Hepatocyte (in vitro differentiated cells): ENCODE results near the gene LDHAL6B. TPM values are rescaled to one million over a fixed set of nuclear protein-coding genes. Genes with fewer than 3 reads are reported as not detected.

Experiments used
- DNase-seq: peaks from one replicate; pipeline ENCODE4 v3.0.0-alpha.2; 2016; ENCODE audit warnings: low spot score
- H2AFZ ChIP-seq: fragments of 200-600 bp; sonication (generic); 2 replicates; pipeline ENCODE4 v1.6.0; 2016; ENCODE audit warnings: antibody characterized with exemption, mild to moderate bottlenecking
- H3K27ac ChIP-seq: fragments of 200-600 bp; sonication (generic); 2 replicates; pipeline ENCODE4 v1.5.1; 2016; ENCODE audit warnings: mild to moderate bottlenecking
- H3K27me3 ChIP-seq: fragments of 200-600 bp; sonication (generic); 2 replicates; pipeline ENCODE4 v1.6.1; 2016
- H3K36me3 ChIP-seq: fragments of 200-600 bp; sonication (generic); replicated peaks from 2 replicates; pipeline ENCODE4 v1.5.1; 2016; ENCODE audit warnings: low read depth; ENCODE audit not compliant: insufficient read depth
- H3K4me1 ChIP-seq: fragments of 200-600 bp; sonication (generic); 2 replicates; pipeline ENCODE4 v1.5.1; 2016; ENCODE audit warnings: mild to moderate bottlenecking, moderate library complexity; ENCODE audit not compliant: insufficient read depth
- H3K4me2 ChIP-seq: fragments of 200-600 bp; sonication (generic); 2 replicates; pipeline ENCODE4 v1.6.0; 2016
- H3K4me3 ChIP-seq: fragments of 200-600 bp; sonication (generic); 2 replicates; pipeline ENCODE4 v1.5.1; 2016; ENCODE audit warnings: mild to moderate bottlenecking
- H3K79me2 ChIP-seq: fragments of 200-600 bp; sonication (generic); 2 replicates; pipeline ENCODE4 v1.6.0; 2017; ENCODE audit warnings: mild to moderate bottlenecking
- H3K9me2 ChIP-seq: fragments of 200-600 bp; sonication (generic); replicated peaks from 2 replicates; pipeline ENCODE4 v1.6.0; 2017; ENCODE audit warnings: mild to moderate bottlenecking; ENCODE audit not compliant: insufficient read depth
- H3K9me3 ChIP-seq: fragments of 200-600 bp; sonication (generic); 2 replicates; pipeline ENCODE4 v1.5.1; 2016; ENCODE audit warnings: low read depth, mild to moderate bottlenecking
- H4K20me1 ChIP-seq: fragments of 200-600 bp; sonication (generic); 2 replicates; pipeline ENCODE4 v1.6.0; 2016; ENCODE audit warnings: mild to moderate bottlenecking; ENCODE audit not compliant: insufficient read depth, poor library complexity, severe bottlenecking
- EZH2 ChIP-seq: fragments of 200-600 bp; sonication (generic); IDR thresholded peaks from 2 replicates; pipeline ENCODE4 v1.6.1; 2016; ENCODE audit warnings: antibody characterized with exemption, mild to moderate bottlenecking, borderline replicate concordance
- EZH2phosphoT487 ChIP-seq: fragments of 200-600 bp; sonication (generic); IDR thresholded peaks from one replicate; pipeline ENCODE4 v1.6.1; 2018; ENCODE audit warnings: antibody characterized with exemption, mild to moderate bottlenecking, low read depth, moderate library complexity; ENCODE audit not compliant: unreplicated experiment, severe bottlenecking
- WGBS: methylation state at CpG from one replicate; pipeline ENCODE4 v1.1.6; 2016; ENCODE audit warnings: low lambda C conversion rate; ENCODE audit errors: missing lambda C conversion rate; 5-methylcytosine and 5-hydroxymethylcytosine counted together
- polyA plus RNA-seq: library from polyadenylated mRNA; unstranded; fragments of >200 nt; fragmentation: Nextera tagmentation; extraction: Ambion mirVana; gene quantifications from 2 replicates; pipeline ENCODE4 v1.2.1, GENCODE V29; 2016
- total RNA-seq: library from RNA; depleted of rRNA; stranded (reverse); fragments of >200 nt; gene quantifications from 2 replicates; pipeline ENCODE4 v1.2.3, GENCODE V29; 2014
- TF ChIP-seq, protein P1 (sequence below): fragments of 200-600 bp; sonication (generic); IDR thresholded peaks from 2 replicates; pipeline ENCODE4 v1.5.1; 2016; ENCODE audit warnings: antibody characterized with exemption, mild to moderate bottlenecking; ENCODE audit not compliant: poor library complexity

LDHAL6B gene
- total and polyA plus RNA-seq, 2 experiments from 2014 or later: 0.17 TPM; not detected in 1

DNA sequence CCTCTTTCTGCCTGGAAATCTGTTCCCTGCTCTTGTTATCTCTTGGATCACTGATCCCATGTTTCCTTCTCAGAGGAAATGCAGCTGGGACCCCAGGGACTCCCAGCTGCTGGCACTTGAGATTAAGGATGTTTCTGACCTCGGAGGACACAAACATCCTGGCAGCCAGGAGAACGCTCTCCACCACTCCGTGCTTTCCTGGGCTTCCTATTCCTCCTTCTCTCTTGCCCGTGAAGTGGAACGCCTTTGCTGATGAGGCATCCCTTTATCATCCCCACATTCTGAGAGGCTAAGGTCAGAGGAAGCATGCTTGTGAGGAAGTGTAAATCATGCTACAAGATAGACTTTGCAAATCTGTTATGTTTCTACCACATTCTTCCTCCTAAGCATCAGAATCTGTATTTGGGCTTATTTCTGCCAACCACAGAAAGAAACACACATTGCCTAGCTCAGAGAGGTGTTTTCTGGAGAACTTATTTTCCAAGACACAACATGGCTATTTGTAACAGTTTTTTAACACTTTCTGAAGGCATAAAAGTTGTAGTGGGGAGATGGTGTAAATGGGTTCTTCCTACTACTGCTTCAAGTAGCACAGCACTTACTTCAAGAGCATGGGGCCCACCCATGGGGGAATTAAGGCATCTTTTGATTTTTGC lies 25.6 kb upstream of the LDHAL6B start:
- H3K27ac ChIP-seq: no peak overlapping the region
- no peak overlapping the region for H2AFZ ChIP-seq
- TF ChIP-seq EZH2phosphoT487: no peak
- TF ChIP-seq, protein P1, sequence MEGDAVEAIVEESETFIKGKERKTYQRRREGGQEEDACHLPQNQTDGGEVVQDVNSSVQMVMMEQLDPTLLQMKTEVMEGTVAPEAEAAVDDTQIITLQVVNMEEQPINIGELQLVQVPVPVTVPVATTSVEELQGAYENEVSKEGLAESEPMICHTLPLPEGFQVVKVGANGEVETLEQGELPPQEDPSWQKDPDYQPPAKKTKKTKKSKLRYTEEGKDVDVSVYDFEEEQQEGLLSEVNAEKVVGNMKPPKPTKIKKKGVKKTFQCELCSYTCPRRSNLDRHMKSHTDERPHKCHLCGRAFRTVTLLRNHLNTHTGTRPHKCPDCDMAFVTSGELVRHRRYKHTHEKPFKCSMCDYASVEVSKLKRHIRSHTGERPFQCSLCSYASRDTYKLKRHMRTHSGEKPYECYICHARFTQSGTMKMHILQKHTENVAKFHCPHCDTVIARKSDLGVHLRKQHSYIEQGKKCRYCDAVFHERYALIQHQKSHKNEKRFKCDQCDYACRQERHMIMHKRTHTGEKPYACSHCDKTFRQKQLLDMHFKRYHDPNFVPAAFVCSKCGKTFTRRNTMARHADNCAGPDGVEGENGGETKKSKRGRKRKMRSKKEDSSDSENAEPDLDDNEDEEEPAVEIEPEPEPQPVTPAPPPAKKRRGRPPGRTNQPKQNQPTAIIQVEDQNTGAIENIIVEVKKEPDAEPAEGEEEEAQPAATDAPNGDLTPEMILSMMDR: no peak
- TF ChIP-seq EZH2: no peak
- H3K4me1 ChIP-seq: peaks cover under 1% of the 10 kb centered on the region
- H3K9me3 ChIP-seq: no peaks in the 10 kb centered on the region
- H3K79me2 ChIP-seq: no peaks in the 10 kb centered on the region
- no peak overlapping the region for H3K4me3 ChIP-seq
- H3K9me2 ChIP-seq: no peaks in the 10 kb centered on the region
- no peaks in the 10 kb centered on the region for H3K36me3 ChIP-seq
- no peak for DNase-seq
- H3K4me2 ChIP-seq: no peak overlapping the region
- 85% methylated on average over 5 of the region's 5 CpGs for WGBS
- no peaks in the 10 kb centered on the region for H4K20me1 ChIP-seq
- no peaks in the 10 kb centered on the region for H3K27me3 ChIP-seq

DNA sequence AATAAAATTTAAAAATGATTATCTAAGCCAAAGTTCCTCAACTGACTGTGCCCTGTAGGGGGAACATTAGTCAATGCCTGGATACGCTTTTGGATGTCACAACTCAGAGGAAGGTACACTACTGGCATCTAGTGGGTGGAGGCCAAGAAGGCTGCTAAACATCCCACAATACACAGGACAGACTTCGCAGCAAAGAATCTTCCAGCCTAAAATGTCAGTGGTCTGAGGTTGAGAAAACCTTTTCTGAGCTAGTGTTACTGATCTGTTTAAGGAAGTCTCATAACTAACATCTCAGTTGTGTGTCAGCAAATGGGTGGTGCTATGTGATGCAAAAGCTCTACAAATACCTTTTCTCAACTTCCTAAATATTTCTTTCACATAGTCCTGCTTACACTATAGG lies 20.9 kb upstream of the LDHAL6B start:
- Histone ChIP-seq H2AFZ (no peak overlapping the region), H3K27me3 (no peaks in the 10 kb centered on the region), H3K79me2 (no peaks in the 10 kb centered on the region), H3K36me3 (peaks cover 9% of the 10 kb centered on the region), H4K20me1 (no peaks in the 10 kb centered on the region), H3K4me3 (no peak overlapping the region), H3K27ac (no peak overlapping the region), H3K4me2 (no peak overlapping the region), H3K9me3 (no peaks in the 10 kb centered on the region), H3K9me2 (no peaks in the 10 kb centered on the region), H3K4me1 (no peaks in the 10 kb centered on the region)
- 96% methylated on average over 2 of the region's 2 CpGs for WGBS
- no peak for TF ChIP-seq EZH2phosphoT487
- DNase-seq: no peak

DNA sequence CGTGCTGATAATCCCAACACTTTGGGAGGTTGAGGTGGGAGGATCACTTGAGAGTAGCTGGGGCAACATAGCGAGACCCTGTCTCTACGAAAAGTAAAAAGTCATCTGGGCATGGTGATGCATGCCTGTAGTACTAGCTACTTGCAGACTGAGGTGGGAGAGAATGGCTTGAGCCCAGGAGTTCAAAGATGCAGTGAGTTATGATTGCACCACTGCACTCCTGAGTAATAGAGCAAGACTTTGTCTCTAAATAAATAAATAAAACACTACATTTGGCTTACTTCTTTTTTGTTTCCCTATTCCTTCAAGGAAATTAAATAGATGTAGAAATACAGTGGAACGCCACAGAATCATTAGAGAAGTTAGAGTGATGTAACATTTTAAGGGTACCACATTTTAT lies 20.1 kb upstream of the LDHAL6B start:
- no peak for TF ChIP-seq EZH2
- TF ChIP-seq, protein P1: no peak
- no peak for TF ChIP-seq EZH2phosphoT487
- 99% methylated on average over 4 of the region's 4 CpGs for WGBS

DNA sequence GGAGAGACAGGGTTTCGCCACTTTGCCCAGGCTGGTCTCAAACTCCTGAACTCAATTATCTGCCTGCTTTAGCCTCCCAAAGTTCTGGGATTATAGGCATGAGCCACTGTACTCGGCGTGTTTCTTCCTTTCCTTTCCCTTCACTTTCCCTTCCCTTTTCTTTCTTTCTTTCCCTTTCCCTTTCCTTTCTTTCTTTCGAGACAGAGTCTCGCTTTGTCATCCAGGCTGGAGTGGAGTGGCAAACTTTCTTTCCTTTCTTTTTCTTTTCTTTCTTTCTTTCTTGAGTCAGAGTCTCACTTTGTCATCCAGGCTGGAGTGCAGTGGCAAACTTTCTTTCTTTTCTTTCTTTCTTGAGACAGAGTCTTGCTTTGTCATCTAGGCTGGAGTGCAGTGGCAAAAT lies 17.4 kb upstream of the LDHAL6B start:
- TF ChIP-seq EZH2phosphoT487 (no peak), EZH2 (no peak)
- TF ChIP-seq, protein P1: no peak
- no peak overlapping the region for H3K27ac ChIP-seq
- H2AFZ ChIP-seq: no peak overlapping the region
- H3K79me2 ChIP-seq: no peaks in the 10 kb centered on the region
- peaks cover 9% of the 10 kb centered on the region for H3K36me3 ChIP-seq
- H3K9me3 ChIP-seq: no peaks in the 10 kb centered on the region
- WGBS: 96% methylated on average over 5 of the region's 5 CpGs
- H3K9me2 ChIP-seq: no peaks in the 10 kb centered on the region
- H3K4me3 ChIP-seq: no peak overlapping the region
- H3K4me2 ChIP-seq: no peak overlapping the region
- no peak for DNase-seq
- no peaks in the 10 kb centered on the region for H4K20me1 ChIP-seq
- H3K27me3 ChIP-seq: no peaks in the 10 kb centered on the region
- no peaks in the 10 kb centered on the region for H3K4me1 ChIP-seq

More for the DNA sequence above, 20.1 kb upstream of the LDHAL6B start:
- H3K27ac ChIP-seq: no peak overlapping the region
- no peaks in the 10 kb centered on the region for H3K9me2 ChIP-seq
- no peaks in the 10 kb centered on the region for H4K20me1 ChIP-seq
- H3K4me2 ChIP-seq: no peak overlapping the region
- no peak for DNase-seq
- H3K4me3 ChIP-seq: no peak overlapping the region
- no peaks in the 10 kb centered on the region for H3K9me3 ChIP-seq
- H3K27me3 ChIP-seq: no peaks in the 10 kb centered on the region
- H3K4me1 ChIP-seq: no peaks in the 10 kb centered on the region
- peaks cover 9% of the 10 kb centered on the region for H3K36me3 ChIP-seq
- no peak overlapping the region for H2AFZ ChIP-seq
- H3K79me2 ChIP-seq: no peaks in the 10 kb centered on the region
